Fibroblast of mammary gland (primary cell): ENCODE measurements around the gene ELF2.
"Not testable (repeated sequence)": the region's sequence is repeated elsewhere in the genome, so short reads cannot be mapped to it uniquely, and the experiment has no call there.

Source experiments
- DNase-seq: peaks from one replicate; pipeline ENCODE4 v3.0.0-alpha.2; 2010; ENCODE audit warnings: low read depth
- H3K4me3 ChIP-seq: 2 replicates; pipeline ENCODE4 v1.5.1; 2011; ENCODE audit warnings: low read depth, mild to moderate bottlenecking, low read length, moderate library complexity; ENCODE audit not compliant: control insufficient read depth
- TF ChIP-seq, protein P1 (sequence below): conservative IDR thresholded peaks from 2 replicates; pipeline ENCODE4 v1.5.1; 2011; ENCODE audit warnings: low read depth, low read length, inconsistent platforms; ENCODE audit not compliant: control insufficient read depth, insufficient read depth

ELF2 gene

DNA sequence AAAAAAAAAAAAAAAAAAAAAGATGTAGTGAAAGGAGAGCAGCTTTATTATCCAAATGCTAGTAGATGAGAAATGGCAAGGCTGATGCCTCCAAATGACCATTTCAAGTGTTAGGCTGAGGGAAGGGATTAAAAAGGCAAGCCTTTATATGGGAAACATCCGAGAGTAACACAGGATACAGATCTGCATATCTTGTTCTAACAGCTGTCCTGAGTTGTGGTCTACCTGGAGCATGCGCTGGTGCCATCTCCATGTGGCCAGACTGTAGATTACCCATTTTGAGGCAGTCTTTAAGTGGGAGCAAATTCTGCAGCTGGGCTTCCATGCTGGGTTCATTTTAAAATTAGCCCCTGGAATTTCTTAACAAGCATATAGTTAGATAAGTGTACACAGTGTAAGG lies 26.0 kb upstream of the ELF2 start:
- TF ChIP-seq, protein P1, sequence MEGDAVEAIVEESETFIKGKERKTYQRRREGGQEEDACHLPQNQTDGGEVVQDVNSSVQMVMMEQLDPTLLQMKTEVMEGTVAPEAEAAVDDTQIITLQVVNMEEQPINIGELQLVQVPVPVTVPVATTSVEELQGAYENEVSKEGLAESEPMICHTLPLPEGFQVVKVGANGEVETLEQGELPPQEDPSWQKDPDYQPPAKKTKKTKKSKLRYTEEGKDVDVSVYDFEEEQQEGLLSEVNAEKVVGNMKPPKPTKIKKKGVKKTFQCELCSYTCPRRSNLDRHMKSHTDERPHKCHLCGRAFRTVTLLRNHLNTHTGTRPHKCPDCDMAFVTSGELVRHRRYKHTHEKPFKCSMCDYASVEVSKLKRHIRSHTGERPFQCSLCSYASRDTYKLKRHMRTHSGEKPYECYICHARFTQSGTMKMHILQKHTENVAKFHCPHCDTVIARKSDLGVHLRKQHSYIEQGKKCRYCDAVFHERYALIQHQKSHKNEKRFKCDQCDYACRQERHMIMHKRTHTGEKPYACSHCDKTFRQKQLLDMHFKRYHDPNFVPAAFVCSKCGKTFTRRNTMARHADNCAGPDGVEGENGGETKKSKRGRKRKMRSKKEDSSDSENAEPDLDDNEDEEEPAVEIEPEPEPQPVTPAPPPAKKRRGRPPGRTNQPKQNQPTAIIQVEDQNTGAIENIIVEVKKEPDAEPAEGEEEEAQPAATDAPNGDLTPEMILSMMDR: no peak
- no peak for DNase-seq
- no peak overlapping the region for H3K4me3 ChIP-seq

DNA sequence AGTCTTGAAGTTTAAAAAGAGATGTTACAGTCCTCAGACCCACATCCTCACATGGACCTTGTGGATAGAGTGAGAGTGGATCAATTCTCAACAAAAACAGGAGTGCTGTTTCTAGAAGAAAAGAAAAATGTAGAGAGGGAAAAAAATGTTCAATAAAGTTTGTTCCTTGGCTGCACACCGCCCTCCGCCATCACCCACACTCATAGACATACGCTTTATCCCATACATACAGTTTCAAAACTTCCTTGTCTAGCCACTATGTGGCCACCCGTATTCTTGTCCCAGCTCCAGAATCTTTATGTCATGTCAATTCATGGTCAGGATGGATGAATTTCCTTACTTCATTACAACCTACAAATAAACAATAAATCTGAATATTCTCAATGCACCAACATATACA lies 23.5 kb upstream of the ELF2 start:
- TF ChIP-seq, protein P1: no peak
- no peak for DNase-seq
- no peak overlapping the region for H3K4me3 ChIP-seq

DNA sequence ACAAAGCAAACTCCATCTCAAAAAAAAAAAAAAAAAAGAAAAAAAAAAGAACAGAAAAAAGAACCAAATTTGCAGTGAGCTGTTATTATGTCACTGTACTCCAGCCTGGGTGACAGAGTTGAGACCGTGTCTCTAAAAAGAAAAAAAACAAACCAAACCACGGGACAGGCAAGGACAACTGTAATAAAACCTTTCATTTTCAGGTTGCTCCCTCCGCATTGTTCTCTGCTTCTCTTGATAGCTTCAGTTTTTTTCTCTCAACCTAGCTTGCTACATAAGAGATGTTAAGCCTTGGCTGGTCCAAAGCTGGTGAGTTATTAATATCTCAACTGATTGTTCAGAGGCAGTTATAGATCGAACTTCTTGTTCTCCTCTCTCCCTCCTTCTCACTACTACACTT lies 23.1 kb upstream of the ELF2 start:
- TF ChIP-seq, protein P1: no peak
- H3K4me3 ChIP-seq: no peak overlapping the region
- DNase-seq: no peak

DNA sequence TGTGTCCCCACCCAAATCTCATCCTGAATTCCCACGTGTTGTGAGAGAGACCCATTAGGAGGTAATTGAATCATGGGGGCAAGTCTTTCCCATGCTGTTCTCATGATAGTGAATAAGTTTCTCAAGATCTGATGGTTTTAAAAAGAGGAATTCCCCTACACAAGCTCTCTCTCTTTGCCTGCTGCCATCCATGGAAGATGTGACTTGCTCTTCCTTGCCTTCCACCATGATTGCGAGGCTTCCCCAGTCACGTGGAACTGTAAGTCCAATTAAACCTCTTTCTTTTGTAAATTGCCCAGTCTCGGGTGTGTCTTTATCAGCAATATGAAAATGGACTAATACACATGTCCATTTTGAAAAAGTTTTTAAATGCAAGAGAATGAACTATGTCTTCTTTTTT lies 20.2 kb upstream of the ELF2 start:
- not testable (repeated sequence) for H3K4me3 ChIP-seq, DNase-seq

DNA sequence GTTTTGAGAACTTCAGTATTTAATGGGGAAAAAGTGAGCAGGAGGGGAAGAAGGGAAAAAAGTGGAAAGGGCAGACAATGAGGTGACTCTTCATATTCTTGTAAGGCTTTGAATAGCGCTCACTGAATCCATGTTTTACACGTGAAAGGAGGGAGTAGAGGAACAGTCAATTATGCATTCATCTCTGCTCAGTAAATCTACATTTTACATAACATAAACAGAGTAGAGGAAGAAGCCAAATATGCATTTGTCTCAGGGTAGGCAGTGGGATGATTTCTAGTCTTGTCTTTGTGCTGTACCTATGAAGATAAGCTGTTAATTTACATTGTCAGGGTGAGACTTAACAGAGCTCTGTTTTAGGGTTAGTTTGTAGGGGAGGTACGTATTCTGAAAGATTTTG lies 19.4 kb upstream of the ELF2 start:
- H3K4me3 ChIP-seq: no peak overlapping the region
- no peak for DNase-seq
- TF ChIP-seq, protein P1: no peak

DNA sequence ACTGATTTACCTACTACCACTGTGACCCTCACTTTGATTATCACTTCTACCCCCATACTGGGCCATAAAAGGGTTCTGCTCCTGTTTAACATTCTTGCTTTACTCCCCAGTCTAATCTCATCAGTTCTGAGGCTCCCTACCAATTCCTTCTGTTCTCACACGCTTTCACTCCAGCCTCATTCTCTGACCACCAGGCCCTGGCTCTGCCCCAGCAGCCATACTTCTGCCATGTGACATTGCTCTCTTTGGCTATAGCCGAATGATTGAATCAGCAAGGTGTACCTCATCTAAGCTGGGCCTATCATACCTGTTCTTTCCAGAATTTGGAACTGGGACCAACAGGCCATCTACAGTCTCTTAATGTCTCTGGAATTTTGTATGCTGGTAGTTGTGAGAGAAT lies 14.4 kb upstream of the ELF2 start:
- TF ChIP-seq, protein P1: no peak
- DNase-seq: no peak
- H3K4me3 ChIP-seq: no peak overlapping the region

DNA sequence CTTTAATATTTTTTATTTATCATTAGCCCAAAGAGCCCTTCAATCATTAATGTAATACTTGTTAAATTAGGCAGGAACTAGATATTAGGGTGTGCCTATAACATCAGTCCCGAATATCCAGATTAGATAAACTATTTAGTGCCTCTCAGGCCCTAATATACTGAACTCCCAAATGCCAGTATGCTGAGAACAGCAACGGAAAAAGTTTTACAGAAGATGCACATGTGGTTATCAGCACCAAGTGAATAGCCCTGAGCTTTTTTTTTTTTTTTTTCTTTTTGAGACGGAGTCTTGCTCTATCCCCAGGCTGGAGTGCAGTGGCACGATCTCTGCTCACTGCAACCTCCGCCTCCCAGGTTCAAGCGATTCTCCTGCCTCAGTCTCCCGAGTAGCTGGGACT lies 13.0 kb upstream of the ELF2 start:
- TF ChIP-seq, protein P1: no peak
- DNase-seq: no peak
- H3K4me3 ChIP-seq: no peak overlapping the region
